IPS DF 6.9 (cell line): ENCODE results near the gene CCDC51.
"Not testable (repeated sequence)": the region's sequence is repeated elsewhere in the genome, so short reads cannot be mapped to it uniquely, and the experiment has no call there.

ENCODE experiments used
- DNase-seq: peaks from one replicate; pipeline ENCODE4 v3.0.0-alpha.2; 2013; ENCODE audit warnings: low read depth, low spot score
- H3K27ac ChIP-seq: one replicate; pipeline ENCODE4 v1.5.1; 2013; ENCODE audit warnings: low read length, control low read depth
- H3K27me3 ChIP-seq: 2 replicates; pipeline ENCODE4 v1.6.1; 2013; ENCODE audit warnings: mild to moderate bottlenecking, low read length; ENCODE audit not compliant: control insufficient read depth, insufficient read depth
- H3K36me3 ChIP-seq: 2 replicates; pipeline ENCODE4 v1.6.1; 2013; ENCODE audit warnings: low read length; ENCODE audit not compliant: control insufficient read depth, insufficient read depth
- H3K4me1 ChIP-seq: 2 replicates; pipeline ENCODE4 v1.6.1; 2013; ENCODE audit warnings: low read length; ENCODE audit not compliant: control insufficient read depth, insufficient read depth
- H3K4me3 ChIP-seq: 2 replicates; pipeline ENCODE4 v1.5.1; 2013; ENCODE audit warnings: mild to moderate bottlenecking, low read length
- H3K9me3 ChIP-seq: 2 replicates; pipeline ENCODE4 v1.6.1; 2013; ENCODE audit warnings: low read length, inconsistent platforms; ENCODE audit not compliant: control insufficient read depth, insufficient read depth
- WGBS: extraction: QIAGEN DNeasy Blood & Tissue Kit; methylation state at CpG from one replicate; pipeline ENCODE4 v1.1.7; 2013; ENCODE audit warnings: mixed read lengths, missing lambda C conversion rate; ENCODE audit not compliant: insufficient read length, insufficient coverage; 5-methylcytosine and 5-hydroxymethylcytosine counted together

Gene CCDC51

GRCh38 chr3:48465531-48466378 lies 25.8 kb upstream of the CCDC51 start:
- Histone ChIP-seq H3K4me3 (no peak overlapping the region), H3K4me1 (peaks cover 7% of the 10 kb centered on the region), H3K27me3 (no peaks in the 10 kb centered on the region), H3K9me3 (no peaks in the 10 kb centered on the region), H3K36me3 (peaks cover 31% of the 10 kb centered on the region), H3K27ac (no peak overlapping the region)
- DNase-seq: peak; percentile 95
- no CpG with 5 or more reads among the region's 21 CpGs for WGBS

DNA sequence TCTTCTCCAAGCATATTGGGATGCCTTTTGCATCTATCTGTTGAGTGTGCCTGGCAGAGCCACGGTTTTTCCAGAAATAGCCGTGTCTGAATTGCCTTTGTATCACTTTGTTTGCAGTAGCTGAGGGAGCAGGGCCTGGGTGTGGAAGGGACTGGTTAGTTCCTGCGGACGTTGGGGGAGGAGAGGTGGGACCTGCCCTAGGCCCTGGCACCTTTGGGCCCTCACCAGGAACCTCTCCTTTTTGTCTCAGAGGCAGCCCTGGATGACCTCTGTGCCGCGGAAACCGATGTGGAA lies 25.3 kb upstream of the CCDC51 start:
- H3K4me3 ChIP-seq: no peak overlapping the region
- H3K36me3 ChIP-seq: peaks cover 37% of the 10 kb centered on the region
- no CpG with 5 or more reads among the region's 7 CpGs for WGBS
- H3K27ac ChIP-seq: no peak overlapping the region
- no peaks in the 10 kb centered on the region for H3K9me3 ChIP-seq
- H3K27me3 ChIP-seq: no peaks in the 10 kb centered on the region
- H3K4me1 ChIP-seq: peaks cover 7% of the 10 kb centered on the region
- DNase-seq: no peak

DNA sequence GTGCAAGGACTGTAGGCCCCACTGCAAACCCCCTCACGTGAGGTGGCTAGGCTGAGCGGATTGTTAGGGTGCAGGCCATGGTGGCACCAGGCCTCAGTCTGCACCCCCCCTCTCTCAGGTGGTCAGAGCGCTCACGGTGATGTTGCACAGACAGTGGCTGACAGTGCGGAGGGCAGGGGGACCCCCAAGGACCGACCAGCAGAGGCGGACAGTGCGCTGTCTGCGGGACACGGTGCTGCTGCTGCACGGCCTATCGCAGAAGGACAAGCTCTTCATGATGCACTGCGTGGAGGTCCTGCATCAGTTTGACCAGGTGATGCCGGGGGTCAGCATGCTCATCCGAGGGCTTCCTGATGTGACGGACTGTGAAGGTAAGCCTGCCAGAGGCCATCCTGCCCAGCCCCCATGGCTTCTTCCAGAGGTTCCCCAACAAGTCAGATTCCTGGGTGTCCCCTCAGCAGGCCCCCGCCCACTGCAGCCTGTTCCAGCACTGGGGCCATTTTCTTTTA lies 24.8 kb upstream of the CCDC51 start:
- peaks cover 7% of the 10 kb centered on the region for H3K4me1 ChIP-seq
- H3K9me3 ChIP-seq: no peaks in the 10 kb centered on the region
- H3K4me3 ChIP-seq: no peak overlapping the region
- no peak for DNase-seq
- H3K27ac ChIP-seq: no peak overlapping the region
- WGBS: no CpG with 5 or more reads among the region's 17 CpGs
- H3K36me3 ChIP-seq: peaks cover 40% of the 10 kb centered on the region
- no peaks in the 10 kb centered on the region for H3K27me3 ChIP-seq

GRCh38 chr3:48463703-48464102 lies 23.8 kb upstream of the CCDC51 start:
- no CpG with 5 or more reads among the region's 9 CpGs for WGBS
- no peak overlapping the region for H3K27ac ChIP-seq
- H3K4me1 ChIP-seq: peaks cover 7% of the 10 kb centered on the region
- no peaks in the 10 kb centered on the region for H3K27me3 ChIP-seq
- H3K36me3 ChIP-seq: peaks cover 41% of the 10 kb centered on the region
- no peaks in the 10 kb centered on the region for H3K9me3 ChIP-seq
- H3K4me3 ChIP-seq: no peak overlapping the region
- no peak for DNase-seq

DNA sequence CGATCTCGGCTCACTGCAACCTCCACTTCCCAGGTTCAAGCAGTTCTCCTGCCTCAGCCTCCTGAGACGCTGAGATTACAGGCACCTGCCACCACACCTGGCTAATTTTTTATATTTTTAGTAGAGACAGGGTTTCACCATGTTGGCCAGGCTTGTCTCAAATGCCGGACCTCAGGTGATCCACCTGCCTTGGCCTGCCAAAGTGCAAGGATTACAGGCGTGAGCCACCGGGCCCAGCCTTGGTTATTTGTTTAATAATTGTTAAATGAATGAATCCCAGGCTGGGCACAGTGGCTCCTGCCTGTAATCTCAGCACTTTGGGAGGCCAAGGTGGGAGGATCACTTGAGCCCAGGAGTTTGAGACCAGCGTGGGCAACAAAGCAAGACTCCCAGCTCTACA lies 21.8 kb upstream of the CCDC51 start:
- H3K4me3 ChIP-seq, DNase-seq, H3K9me3 ChIP-seq, H3K27me3 ChIP-seq, H3K4me1 ChIP-seq, H3K27ac ChIP-seq: not testable (repeated sequence)
- no CpG with 5 or more reads among the region's 7 CpGs for WGBS
- H3K36me3 ChIP-seq: peaks cover 31% of the 10 kb centered on the region

- no peak overlapping the region for H3K27ac ChIP-seq
- no peaks in the 10 kb centered on the region; the same call in 1 of the 2 replicates for H3K4me1 ChIP-seq
- H3K9me3 ChIP-seq: no peaks in the 10 kb centered on the region
- no peak for DNase-seq
- H3K4me3 ChIP-seq: no peak overlapping the region
- H3K36me3 ChIP-seq: peaks cover 28% of the 10 kb centered on the region
- WGBS: no CpG with 5 or more reads among the region's 3 CpGs
- H3K27me3 ChIP-seq: no peaks in the 10 kb centered on the region
These were observed 20.6 kb upstream of the CCDC51 start for GRCh38 chr3:48460517-48460902.

DNA sequence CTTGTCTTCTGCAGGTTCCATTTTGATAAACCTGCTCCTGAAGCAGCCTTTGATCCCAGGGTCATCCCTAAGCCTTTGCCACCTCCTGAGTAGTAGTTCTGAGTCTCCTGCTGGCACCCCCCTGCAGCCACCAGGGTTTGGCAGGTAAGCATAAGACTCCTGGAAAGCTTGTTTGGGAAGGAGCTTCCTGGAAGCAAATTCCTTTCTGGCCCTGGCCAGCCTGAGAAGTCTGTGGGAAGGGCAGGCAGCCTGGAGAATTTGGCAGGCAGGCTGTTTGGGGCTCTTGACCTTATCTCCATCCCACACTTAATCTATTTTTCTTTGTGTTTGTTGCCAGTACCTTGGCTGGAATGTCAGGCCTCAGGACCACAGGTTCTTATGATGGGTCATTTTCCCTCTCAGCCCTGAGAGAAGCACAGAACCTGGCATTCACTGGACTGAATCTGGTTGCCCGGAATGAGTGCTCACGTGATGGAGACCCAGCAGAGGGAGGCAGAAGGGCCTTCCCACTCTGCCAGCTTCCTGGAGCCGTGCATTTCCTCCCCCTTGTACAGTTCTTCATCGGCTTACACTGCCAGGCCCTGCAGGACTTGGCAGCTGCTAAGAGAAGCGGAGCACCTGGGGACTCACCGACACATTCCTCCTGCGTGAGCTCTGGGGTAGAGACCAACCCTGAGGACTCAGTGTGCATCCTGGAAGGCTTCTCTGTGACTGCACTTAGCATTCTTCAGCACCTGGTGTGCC lies 20.0 kb upstream of the CCDC51 start:
- peaks cover 28% of the 10 kb centered on the region for H3K36me3 ChIP-seq
- no peaks in the 10 kb centered on the region for H3K9me3 ChIP-seq
- no peak overlapping the region for H3K4me3 ChIP-seq
- no peak overlapping the region for H3K27ac ChIP-seq
- no CpG with 5 or more reads among the region's 7 CpGs for WGBS
- no peaks in the 10 kb centered on the region for H3K27me3 ChIP-seq
- H3K4me1 ChIP-seq: no peaks in the 10 kb centered on the region
- no peak for DNase-seq

GRCh38 chr3:48459331-48459730 lies 19.4 kb upstream of the CCDC51 start:
- peaks cover 24% of the 10 kb centered on the region for H3K36me3 ChIP-seq
- H3K4me3 ChIP-seq: no peak overlapping the region
- H3K27ac ChIP-seq: no peak overlapping the region
- DNase-seq: no peak
- WGBS: no CpG with 5 or more reads among the region's 3 CpGs
- H3K27me3 ChIP-seq: no peaks in the 10 kb centered on the region
- no peaks in the 10 kb centered on the region for H3K9me3 ChIP-seq
- no peaks in the 10 kb centered on the region for H3K4me1 ChIP-seq

DNA sequence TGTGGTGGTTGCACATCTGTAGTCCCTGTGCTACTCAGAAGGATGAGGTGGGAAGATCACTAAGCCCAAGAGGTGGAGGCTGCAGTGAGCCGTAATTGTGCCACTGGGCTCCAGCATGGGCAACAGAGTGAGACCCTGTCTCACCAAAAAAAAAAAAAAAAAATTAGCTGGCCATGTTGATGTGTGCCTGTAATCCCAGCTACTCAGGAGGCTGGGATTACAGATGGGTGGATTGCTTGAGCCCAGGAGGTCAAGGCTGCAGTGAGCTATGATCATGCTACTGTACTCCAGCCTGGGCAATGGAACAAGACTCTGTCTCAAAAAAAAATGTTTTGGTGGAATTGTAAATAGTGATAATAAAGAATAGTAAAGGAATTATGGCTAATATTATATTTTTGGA lies 16.5 kb upstream of the CCDC51 start:
- no CpG with 5 or more reads among the region's 1 CpG for WGBS
- no peak overlapping the region for H3K27ac ChIP-seq
- H3K9me3 ChIP-seq: no peaks in the 10 kb centered on the region
- H3K4me3 ChIP-seq: no peak overlapping the region
- no peaks in the 10 kb centered on the region for H3K4me1 ChIP-seq
- no peaks in the 10 kb centered on the region for H3K27me3 ChIP-seq
- H3K36me3 ChIP-seq: peaks cover 29% of the 10 kb centered on the region
- DNase-seq: no peak

GRCh38 chr3:48451270-48451669 lies 11.4 kb upstream of the CCDC51 start:
- H3K4me3 ChIP-seq: no peak overlapping the region
- H3K27ac ChIP-seq: no peak overlapping the region
- no peaks in the 10 kb centered on the region for H3K27me3 ChIP-seq
- H3K36me3 ChIP-seq: peaks cover 5% of the 10 kb centered on the region
- H3K4me1 ChIP-seq: no peaks in the 10 kb centered on the region
- WGBS: no CpG with 5 or more reads among the region's 1 CpG
- no peaks in the 10 kb centered on the region for H3K9me3 ChIP-seq
- no peak for DNase-seq
